OCI-LY1 (cell line): ENCODE data around the gene TTC23.

Experiments used
- CTCF ChIP-seq: fragments of 200-600 bp; sonication (generic), shearing (Covaris generic); IDR thresholded peaks from 2 replicates; pipeline ENCODE4 v1.5.1; 2017; ENCODE audit warnings: mild to moderate bottlenecking, antibody characterized with exemption, low read length, moderate library complexity, mixed read lengths
- EZH2 ChIP-seq: fragments of 200-600 bp; sonication (generic), shearing (Covaris generic); IDR thresholded peaks from 2 replicates; pipeline ENCODE4 v1.8.0; 2017; ENCODE audit warnings: borderline replicate concordance, mixed run types, mild to moderate bottlenecking, antibody characterized with exemption, low read length, moderate library complexity, mixed read lengths

- no peak for TF ChIP-seq CTCF
- no peak for TF ChIP-seq EZH2
Observed at GRCh38 chr15:99253381-99254090, 4.2 kb upstream of the TTC23 start.
